Stimulated activated CD4-positive, alpha-beta T cell treated with anti-CD3 and anti-CD28 coated beads, TNF-alpha, amount 100 ng/mL, for 24 hours (primary cell): ENCODE results near the gene NLGN1.
A peak's percentile ranks its signal among the peaks of the same experiment; 100 is the strongest.
"Not testable (repeated sequence)": the region's sequence is repeated elsewhere in the genome, so short reads cannot be mapped to it uniquely, and the experiment has no call there.

Experiments used
- DNase-seq, 3 experiments: peaks; one replicate each; pipeline ENCODE4 v3.0.0-alpha.2; 2020; ENCODE audit warnings: low read depth in 3 of 3

The NLGN1 gene

DNA sequence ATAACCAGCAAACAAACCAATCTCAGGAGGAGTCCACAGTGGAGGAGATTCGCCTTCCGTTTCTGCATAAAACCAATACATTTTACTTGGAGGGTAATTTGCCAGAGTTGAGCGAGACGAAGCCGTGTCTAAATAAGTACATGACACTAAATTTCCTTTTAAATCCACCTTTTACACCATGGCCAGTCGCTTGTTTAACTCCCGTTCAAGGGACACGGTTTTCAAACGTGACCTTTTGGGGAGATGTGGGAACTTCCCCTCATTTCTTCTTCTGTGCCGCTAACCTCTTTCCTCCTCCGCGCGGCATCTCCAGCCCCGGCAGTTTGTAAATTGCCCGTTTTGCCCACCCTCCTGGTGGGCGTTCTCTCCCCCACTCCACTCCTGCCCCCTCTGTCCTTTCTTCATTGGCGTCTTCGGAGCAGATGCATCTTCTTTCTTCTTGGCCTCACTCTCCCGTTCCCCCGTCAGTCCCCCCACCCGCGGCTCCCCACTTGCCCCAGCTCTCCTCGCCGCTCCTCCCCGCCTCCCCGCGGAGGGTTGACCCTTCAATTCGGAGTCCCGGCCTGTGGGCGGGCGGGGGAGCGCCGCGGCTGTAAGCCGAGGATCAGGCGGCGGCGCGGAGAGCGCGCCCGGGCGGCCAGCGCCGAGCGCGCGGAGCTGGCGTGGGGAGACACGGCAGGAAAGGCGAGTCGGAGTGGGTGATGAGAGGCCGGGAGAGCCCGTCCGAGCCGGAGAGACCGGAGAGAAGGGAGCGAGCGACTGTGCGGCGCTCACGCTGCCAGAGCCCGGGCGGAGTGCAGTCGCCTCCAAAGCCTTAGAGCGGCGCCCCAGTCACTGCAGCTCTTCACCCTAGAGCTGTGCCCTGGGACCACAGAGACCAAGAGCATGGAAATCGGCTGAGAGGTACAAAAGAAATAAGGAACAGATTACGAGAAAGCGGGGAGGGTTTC is at the start of gene NLGN1:
Gene NLGN1 (plus strand): TSS at position 584 of the 950 bp plus-strand sequence.
- DNase-seq, result no peak

DNA sequence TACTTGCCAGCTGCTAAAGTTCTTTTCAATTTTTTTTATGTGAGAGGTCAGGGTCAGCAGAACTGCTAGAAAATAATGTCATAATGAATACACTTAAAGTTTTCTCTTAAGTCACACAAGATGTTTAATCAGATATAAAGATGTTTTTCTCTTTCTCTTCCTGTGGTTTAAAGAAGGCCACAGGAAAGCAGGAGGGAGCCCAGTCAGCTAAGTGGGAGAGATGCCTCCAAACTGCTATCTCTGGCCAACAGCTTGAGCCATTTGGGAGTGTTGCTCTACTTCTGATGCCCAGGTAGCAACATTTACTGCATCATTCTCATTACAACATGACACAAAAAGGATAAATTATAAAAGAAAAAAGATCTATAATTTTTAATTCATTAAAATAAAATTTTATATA is 45.7 kb upstream of the NLGN1 start:
- no peak for DNase-seq

DNA sequence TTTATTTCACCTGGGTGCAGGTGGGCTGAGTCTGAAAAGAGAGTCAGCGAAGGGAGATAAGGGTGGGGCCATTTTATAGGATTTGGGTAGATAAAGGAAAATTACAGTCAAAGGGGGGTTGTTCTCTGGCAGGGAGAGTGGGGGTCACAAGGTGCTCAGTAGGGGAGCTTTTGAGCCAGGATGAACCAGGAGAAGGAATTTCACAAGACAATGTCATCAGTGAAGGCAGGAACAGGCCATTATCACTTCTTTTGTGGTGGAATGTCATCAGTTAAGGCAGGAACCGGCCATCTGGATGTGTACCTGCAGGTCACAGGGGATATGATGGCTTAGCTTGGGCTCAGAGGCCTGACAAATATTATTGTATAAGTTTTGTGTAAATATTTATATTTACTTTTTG is 44.4 kb upstream of the NLGN1 start:
- not testable (repeated sequence) for DNase-seq

DNA sequence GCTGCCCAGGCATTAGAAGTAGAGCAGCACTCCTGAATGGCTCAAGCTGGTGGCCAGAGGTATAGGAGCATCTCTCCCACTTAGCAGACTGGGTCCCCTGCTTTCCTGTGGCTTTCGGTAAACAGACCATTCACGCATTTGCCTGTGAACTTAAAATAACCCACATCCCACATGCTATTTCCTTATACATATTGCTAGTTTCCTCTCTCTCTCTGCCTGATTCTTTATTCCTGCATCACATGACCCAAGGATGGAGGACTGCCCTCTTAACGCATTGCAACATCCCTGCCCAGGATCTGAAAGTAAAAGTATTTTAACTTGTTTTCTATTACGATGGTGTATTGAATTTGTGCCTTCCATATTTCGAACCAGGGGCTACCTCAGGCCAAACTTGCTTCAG is 43.4 kb upstream of the NLGN1 start:
- no peak for DNase-seq

DNA sequence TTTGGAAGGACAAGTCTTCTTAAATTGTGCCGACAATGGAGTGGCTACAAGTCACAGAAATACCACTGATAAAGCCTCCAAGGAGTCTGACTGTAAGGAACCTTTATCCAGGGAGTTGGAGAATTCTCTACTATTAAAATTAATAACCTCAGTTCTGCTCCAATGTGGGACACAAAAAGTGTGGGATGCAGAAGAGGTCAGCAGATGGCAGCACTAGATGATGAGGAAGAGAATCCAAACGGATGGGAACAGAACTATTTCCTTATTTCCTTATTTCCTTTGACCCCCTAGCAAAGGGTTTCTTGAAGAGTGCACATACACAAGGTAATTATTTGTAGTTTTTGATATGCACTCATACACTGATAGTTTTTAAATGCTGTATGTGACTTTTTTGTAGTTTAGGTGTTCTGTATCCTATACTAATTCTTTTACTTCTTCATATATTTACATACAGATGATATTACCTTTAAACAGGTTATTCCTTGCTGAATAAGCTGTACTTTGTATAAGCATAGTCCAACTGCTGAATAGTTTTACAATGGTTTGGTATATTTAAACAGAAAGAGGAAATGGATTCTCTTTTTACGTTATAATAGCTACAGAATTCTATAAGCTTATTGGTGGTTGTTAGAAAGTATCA is 25.6 kb upstream of the NLGN1 start:
- DNase-seq, result no peak

DNA sequence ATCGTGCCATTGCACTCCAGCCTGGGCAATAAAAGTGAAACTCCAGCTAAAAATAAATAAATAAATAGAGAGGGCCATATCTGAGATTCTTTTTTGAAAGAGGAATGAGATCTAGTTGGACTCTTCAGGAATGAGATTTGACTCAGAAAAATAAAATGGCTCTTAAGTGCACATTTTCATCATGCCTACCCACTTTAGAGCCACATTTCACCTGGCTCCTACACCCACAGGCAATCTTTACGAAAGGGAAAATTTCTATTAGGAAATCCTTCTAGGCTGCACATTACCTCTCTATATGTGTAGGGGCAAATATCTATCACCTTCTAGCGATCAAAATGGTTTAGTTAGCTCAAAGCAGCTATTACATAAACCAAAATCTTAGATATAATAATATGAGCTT is 16.9 kb upstream of the NLGN1 start:
- no peak for DNase-seq

DNA sequence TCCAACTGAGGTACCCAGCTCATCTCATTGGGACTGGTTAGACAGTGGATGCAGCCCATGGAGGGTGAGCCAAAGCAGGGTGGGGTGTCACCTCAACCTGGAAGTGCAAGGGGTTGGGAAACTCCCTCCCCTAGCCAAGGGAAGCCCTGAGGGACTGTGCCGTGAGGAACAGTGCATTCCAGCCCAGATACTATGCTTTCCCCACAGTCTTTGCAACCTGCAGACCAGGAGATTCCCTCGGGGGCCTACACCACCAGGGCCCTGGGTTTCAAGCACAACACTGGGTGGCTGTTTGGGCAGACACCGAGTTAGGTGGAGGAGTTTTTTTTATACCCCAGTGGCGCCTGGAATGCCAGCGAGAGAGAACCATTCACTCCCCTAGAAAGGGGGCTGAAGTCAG is 15.6 kb upstream of the NLGN1 start:
- not testable (repeated sequence) for DNase-seq

DNA sequence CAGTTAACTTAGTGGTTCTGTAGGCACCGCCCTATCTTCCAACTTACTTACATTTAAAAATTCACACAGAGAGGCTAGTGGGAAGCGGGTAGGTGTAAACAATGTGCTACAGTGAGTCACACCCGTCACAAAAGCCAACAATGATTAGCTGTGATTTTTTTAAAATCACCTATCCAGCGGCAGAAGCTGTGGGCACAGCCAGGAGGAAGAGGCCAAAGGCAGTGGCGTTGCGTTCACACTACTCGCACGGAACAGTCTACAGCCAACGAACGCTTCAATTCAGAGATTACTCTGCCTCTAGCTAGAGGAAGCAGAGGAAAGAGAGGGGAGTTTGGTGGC is 2.5 kb upstream of the NLGN1 start:
- no peak for DNase-seq

DNA sequence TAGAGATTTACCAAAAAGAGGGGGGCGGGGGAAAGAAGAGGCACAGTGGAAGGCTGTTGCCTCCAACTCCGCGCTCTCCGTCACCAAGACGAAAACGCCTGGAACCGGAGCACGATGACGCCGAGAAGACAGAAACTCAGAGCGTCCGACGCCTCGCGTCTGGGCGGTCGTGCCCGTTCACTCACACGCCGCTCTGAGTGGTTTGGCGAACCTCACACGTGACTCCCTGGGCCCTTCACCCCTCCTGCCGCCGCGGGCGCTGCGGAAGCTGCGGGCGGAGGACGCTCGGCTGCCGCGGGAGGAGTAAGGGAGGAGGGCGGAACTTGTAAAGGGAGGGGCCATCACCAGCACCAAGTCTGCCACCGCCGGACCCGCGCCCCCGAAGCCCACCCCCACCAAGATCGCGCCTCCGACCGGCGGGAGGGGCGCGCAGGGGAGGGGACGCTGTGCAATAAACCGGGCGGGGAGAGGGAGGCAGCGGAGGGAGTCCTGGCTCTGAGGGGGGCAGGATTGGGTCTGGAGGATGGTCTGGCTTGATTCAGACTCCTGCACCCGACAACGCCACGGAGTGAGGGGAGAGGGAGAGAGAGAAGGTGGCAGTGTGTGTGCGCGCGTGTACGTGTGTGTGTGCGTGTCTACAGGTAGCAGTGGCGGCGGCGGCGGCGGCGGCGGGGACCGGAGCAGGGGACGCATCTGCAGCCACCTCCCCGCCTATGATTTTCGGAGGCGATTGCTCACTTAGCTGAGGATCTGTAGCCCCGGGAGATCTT is 1.9 kb upstream of the NLGN1 start:
- peak in 1 of 3 experiments; percentile 40 for DNase-seq

DNA sequence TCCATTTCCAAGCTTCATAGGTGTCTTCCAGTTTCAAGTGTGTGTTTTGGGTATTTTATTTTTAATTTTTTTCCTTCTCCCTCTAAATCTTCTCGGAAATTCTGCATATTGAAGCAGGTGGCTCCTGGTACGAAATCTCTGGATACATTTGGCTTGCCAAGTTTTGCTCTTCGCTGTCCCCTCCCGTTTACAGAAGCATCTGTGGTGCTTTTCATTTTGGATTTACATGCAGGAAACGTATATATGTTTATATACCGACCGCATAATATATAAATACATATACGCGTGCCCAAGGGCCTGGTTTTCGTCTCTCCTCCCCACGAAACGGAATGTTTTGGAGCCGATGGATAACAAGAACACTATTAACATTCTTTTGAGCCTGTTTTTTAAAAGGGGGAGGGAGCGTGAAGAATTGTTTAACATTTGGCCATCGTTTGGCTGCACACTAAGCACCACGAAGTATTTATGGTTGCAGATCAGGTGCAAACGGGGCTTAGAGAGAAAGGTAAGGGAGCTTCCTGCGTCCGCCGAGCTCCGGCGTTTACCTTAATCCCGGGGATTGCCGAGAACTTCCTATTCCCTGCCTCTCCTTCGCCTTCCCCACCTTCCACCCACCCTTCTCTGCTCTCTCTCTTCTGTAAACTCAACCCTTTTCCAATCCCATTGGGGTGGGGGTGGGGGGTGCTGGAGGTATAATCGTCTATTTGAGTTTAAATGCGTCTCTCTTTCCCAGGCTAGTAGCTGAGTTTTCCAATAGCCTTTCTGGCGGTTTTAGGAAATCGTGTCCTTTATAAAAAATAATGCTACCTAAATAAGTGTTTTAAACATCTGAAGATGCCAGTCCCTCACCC is 1.1 kb upstream of the NLGN1 start:
- no peak for DNase-seq

DNA sequence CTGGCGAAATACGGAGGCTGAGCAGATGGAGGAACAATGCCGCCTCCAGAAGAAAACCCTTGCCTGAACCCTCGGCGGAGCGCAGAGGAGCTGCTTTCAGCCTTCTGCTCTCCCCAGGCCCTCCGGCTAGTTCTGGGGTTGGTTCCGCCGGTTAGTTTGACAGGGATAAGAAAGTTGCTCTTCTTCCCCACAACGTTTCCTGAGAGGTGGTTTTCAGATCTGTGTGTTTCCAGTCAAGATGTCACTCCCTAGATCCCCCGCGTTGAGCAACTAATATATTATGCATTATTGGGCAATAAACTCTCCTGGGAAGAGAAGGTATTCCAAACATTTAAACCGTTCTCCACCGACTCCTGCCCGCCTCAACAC is 551 bp downstream of the NLGN1 start:
- no peak for DNase-seq

DNA sequence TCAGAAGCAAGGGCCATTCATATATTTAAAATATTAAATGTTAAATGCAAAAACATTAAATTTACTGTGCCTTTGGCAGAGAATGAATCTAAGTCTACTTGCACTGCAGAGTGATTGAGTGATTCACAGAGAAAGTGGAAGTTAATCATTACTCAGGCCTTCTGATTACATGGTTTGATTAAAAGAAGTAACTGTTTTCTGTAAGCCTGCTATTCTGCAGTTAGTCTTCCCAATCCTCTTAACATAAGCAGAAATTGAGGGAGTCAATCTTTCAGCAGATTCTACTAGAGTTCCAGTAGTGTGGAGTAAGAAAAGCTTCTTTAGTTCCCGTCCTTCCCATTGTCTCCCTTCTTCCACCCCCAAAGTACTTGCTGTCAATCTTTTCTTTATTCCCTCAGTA is 1.5 kb downstream of the NLGN1 start:
- DNase-seq, result no peak

DNA sequence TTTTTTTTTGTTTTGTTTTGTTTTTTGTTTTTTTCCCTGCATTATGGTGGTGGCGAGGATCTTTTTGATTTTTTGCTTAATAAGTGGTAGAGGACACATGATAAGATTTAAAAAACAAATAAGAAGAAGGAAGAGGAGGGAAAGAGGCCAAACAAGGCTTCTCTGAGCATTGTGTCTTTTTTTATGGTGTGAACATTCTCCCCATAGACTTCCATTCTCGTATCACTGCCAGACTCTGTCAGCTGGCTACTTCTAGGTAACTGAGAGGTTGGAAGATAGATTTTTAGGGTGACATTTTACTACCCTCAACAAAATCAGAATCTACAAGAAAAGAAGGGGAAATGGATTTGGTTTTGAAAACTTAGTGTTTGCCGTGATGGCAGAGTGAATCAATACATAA is 3.8 kb downstream of the NLGN1 start:
- no peak for DNase-seq

DNA sequence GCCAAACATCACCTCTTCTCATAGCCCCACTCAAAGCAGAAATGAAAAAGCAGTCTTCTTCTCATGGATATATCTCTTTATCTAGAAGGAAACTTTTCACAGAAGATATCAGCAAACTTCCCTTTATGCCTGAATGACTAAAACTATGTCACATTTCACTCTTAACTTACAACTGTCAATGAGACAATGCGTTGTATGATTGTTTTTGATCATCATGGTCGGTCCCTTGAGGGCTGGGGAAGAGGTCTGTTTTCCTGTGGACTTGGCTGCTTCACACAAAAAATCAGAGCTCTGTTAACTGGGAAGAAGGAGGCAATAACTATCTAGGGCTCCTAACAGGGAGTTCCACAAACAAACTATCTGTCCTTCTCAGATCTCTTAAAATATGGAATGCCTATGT is 5.1 kb downstream of the NLGN1 start:
- no peak for DNase-seq

DNA sequence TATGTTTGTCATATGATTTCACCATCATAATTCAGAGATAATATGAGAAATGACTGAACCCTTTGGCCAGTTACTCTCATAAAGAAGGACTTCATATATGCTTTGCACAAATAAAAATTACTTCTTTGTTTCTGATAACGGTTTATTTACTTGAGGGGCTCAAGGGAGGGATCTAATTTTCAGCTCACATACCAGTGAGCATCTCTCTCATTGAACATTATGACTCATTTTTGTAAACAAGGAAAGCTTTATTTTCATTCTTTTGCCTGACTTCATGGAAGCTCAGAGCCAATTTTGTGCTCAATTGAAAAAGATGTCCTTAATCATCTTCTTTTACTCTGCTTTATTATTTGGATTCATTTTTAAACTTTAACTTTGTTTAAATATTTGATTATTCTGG is 5.8 kb downstream of the NLGN1 start:
- DNase-seq, result no peak

DNA sequence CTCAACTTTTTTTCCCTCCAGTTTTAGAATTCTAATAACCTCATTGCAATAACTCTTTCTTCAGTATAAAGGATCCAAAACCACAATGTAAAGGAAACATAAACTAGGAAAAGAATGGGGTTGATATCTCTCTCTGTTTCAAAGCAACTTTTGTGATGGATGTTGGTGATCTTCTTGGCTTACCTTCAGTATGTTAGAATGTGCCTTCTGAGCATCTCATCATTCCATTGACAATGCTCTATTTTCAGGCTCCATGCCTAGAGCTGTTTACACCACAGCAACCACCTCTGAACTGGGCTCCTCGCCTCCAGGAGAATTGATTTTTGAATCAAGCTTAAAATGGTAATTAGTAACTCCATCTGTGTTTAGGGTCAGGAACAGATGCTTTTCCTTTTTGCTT is 6.6 kb downstream of the NLGN1 start:
- DNase-seq, result no peak

DNA sequence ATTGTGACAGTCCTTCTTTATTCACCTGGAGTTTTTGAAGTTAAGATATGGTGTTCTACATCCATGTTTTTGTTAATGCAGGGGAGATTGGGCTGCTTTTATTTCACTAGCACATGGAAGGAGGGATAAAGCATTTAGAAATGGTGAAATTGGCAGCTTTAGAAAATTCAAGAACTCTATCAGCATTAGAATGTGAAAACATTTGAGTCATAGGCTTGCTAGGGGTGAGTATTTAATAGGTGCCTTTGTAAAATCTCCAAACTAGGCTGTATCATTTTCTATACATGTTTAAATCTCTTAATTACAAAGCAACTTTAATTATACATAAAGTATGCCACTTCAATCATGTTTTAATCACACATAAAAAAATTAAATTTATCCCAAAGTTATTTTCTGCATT is 12.9 kb downstream of the NLGN1 start:
- DNase-seq, result no peak

DNA sequence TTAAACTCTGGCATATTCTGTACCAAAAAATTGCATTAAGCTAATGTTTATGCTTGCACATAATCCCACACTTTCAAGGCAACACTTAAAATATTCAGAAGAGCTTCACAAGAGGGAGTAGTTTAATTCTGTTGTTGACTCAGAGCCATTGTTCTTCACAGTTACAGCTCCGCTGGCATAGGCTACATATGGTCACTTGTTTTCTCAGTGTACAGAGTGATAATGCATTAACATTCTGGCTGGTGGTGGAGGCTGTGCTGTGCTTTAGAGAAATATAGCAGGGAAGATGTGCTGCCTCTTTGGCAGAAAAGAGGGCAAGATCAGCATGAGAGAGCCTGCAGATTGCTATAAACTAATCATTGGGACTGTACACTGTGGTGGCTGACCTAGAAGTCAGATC is 13.3 kb downstream of the NLGN1 start:
- no peak for DNase-seq

DNA sequence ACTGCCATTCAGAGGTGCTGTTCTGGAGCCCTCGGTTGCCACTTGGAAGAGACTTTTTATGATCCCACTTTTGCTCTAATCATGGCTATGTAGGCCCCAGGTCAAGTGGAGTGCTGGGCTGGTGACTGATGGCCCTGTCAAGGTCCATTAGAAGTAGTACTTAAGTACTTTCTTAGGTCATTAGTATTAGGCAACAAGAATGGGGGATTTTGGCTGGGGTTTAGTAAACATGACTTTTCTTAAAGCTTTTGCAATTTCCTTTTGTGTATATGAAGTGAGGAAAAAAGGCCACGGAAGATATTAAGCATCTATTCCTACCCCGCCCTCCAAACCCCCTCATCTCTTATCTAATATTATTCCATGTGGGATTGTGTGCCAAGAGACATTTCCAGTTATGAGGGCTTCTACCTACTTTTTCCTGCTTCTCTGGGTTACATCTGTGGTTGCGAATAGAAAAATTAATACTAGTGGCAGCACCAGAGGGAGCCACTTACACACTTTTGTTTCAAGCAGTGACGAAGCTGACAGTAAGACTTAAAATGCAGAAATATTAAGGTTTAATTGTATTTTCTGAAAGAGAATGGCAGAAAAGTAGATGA is 13.9 kb downstream of the NLGN1 start:
- DNase-seq, result no peak

DNA sequence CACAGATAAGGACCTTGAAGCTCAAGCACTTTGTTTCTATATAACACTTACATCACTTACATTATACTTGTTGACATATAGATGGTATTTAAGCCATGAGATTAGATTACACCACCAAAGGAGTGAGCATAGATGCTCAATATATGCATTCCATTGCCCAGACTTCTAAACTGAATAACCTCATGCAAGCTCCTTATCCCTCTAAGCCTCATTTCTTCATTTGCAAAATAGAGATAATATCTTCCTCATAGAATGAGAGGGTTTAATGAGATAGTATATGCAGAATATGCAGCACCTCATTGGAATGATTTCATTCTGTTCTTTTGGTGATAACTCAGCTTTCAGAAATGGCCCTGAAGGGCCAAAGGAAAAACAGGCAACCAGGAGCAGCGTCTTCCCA is 18.5 kb downstream of the NLGN1 start:
- no peak for DNase-seq

DNA sequence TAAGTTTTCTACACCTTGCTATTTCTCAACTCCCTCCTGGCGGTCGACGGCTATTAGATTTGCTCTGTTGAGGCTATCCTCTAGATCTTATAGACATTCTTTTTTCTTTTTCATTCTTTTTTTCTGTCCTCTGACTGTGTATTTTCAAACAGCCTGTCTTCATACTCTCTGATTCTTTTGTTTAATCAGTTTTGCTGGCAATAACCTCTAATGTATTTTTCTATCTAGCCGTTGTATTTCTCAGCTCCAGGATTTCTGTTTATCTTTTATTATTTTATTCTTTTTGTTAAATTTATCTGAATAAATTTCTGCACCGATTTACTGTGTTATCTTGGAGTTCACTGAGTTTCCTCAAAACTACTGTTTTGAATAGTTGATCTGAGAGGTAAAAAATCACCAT is 31.5 kb downstream of the NLGN1 start:
- DNase-seq, result no peak
